Stimulated activated CD4-positive, alpha-beta T cell treated with anti-CD3 and anti-CD28 coated beads, TNF-alpha, amount 100 ng/mL, for 24 hours (primary cell): ENCODE data around the gene ZNF274.
A peak's percentile ranks its signal among the peaks of the same experiment; 100 is the strongest.
"Not testable (repeated sequence)": the region's sequence is repeated elsewhere in the genome, so short reads cannot be mapped to it uniquely, and the experiment has no call there.

Source experiments
- DNase-seq, 3 experiments: peaks; one replicate each; pipeline ENCODE4 v3.0.0-alpha.2; 2020; ENCODE audit warnings: low read depth in 3 of 3

The ZNF274 gene

GRCh38 chr19:58212336-58213074, 29.6 kb downstream of the ZNF274 start:
- DNase-seq: no peak

GRCh38 chr19:58213075-58213369, 30.2 kb downstream of the ZNF274 start:
- no peak for DNase-seq

GRCh38 chr19:58217069-58217481, 34.2 kb downstream of the ZNF274 start:
- DNase-seq: no peak

GRCh38 chr19:58217607-58218391, 34.9 kb downstream of the ZNF274 start:
- no peak for DNase-seq

- DNase-seq: peak in 1 of 3 experiments; percentile 25
Measured at GRCh38 chr19:58218899-58219298, 36.0 kb downstream of the ZNF274 start.

GRCh38 chr19:58227964-58228584, 45.2 kb downstream of the ZNF274 start:
- DNase-seq: no peak

- peak; percentile 35 to 75 (median 37) for DNase-seq
Measured at GRCh38 chr19:58228585-58229254, 45.9 kb downstream of the ZNF274 start, which contains the start of gene ZNF544. TSS of gene ZNF544 (plus strand) at chr19:58228914. CDS start at chr19:58244024, 15,110 bp downstream.

GRCh38 chr19:58229255-58229639, 46.4 kb downstream of the ZNF274 start:
- peak in 1 of 3 experiments; percentile 11 for DNase-seq

- no peak for DNase-seq
Measured at GRCh38 chr19:58237324-58237723, 54.5 kb downstream of the ZNF274 start.

GRCh38 chr19:58243351-58243750, 60.5 kb downstream of the ZNF274 start:
- no peak for DNase-seq

GRCh38 chr19:58248886-58249285, 66.0 kb downstream of the ZNF274 start:
- no peak for DNase-seq

GRCh38 chr19:58252102-58252685, 69.3 kb downstream of the ZNF274 start:
- no peak for DNase-seq

- not testable (repeated sequence) for DNase-seq
Measured at GRCh38 chr19:58258259-58258658, 75.4 kb downstream of the ZNF274 start.

GRCh38 chr19:58261600-58261967, 78.7 kb downstream of the ZNF274 start:
- DNase-seq: no peak

GRCh38 chr19:58261968-58262921, 79.4 kb downstream of the ZNF274 start:
- no peak for DNase-seq

GRCh38 chr19:58262922-58263296, 80.0 kb downstream of the ZNF274 start:
- DNase-seq: no peak
